ENCODE data around the gene KTN1.

DNA sequence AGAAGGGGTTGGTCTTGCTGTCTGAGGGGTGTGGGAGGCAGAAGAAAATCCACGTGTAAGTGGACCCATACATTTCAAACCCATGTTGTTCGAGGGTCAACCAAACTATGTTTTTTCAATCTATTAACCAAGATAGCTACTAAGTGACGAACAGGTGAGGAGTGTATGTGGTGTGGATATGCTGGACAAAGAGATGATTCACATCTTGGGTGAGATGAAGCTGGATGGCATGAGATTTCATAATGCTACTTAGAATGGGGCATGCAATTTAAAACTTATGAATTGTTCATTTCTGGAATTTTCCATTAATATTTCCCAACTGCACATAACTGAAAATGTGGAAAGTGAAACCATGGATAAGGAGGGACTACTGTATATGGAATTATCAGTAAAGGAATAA is 17.9 kb upstream of the KTN1 start:
- TF ChIP-seq, protein P1, sequence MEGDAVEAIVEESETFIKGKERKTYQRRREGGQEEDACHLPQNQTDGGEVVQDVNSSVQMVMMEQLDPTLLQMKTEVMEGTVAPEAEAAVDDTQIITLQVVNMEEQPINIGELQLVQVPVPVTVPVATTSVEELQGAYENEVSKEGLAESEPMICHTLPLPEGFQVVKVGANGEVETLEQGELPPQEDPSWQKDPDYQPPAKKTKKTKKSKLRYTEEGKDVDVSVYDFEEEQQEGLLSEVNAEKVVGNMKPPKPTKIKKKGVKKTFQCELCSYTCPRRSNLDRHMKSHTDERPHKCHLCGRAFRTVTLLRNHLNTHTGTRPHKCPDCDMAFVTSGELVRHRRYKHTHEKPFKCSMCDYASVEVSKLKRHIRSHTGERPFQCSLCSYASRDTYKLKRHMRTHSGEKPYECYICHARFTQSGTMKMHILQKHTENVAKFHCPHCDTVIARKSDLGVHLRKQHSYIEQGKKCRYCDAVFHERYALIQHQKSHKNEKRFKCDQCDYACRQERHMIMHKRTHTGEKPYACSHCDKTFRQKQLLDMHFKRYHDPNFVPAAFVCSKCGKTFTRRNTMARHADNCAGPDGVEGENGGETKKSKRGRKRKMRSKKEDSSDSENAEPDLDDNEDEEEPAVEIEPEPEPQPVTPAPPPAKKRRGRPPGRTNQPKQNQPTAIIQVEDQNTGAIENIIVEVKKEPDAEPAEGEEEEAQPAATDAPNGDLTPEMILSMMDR (IDR thresholded peaks at IDR 0.05; ENCODE audit: insufficient read depth, low read depth, low read length) = no peak
- no peak for TF ChIP-seq EZH2 (IDR thresholded peaks at IDR 0.05; ENCODE audit: insufficient read depth, low read length)
